ENCODE results near the gene SPACA6. TPM values are rescaled to one million over a fixed set of nuclear protein-coding genes. Genes with fewer than 3 reads are reported as not detected.
A peak's percentile ranks its signal among the peaks of the same experiment; 100 is the strongest.
"Not testable (repeated sequence)": the region's sequence is repeated elsewhere in the genome, so short reads cannot be mapped to it uniquely, and the experiment has no call there.

Gene SPACA6, protein sequence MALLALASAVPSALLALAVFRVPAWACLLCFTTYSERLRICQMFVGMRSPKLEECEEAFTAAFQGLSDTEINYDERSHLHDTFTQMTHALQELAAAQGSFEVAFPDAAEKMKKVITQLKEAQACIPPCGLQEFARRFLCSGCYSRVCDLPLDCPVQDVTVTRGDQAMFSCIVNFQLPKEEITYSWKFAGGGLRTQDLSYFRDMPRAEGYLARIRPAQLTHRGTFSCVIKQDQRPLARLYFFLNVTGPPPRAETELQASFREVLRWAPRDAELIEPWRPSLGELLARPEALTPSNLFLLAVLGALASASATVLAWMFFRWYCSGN
- 3.9 and 7.7 TPM in 2 replicates for total RNA-seq

DNA sequence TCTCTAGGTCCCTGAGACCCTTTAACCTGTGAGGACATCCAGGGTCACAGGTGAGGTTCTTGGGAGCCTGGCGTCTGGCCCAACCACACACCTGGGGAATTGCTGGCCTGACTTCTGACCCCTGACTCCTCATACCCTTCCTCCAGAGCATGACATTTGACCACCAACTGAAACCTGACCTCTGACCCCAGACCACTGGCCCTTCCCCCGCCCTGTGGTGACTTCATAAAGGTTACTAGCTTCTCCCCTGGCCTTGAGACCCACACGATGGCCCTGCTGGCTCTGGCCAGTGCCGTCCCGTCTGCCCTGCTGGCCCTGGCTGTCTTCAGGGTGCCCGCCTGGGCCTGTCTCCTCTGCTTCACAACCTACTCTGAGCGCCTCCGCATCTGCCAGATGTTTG is at the start of gene SPACA6:
SPACA6 (plus strand) TSS at position 71 of the 400 bp plus-strand sequence; CDS start at position 268, 197 bp downstream.
- no peak for DNase-seq (ENCODE audit: low read depth in 2 of 2)

DNA sequence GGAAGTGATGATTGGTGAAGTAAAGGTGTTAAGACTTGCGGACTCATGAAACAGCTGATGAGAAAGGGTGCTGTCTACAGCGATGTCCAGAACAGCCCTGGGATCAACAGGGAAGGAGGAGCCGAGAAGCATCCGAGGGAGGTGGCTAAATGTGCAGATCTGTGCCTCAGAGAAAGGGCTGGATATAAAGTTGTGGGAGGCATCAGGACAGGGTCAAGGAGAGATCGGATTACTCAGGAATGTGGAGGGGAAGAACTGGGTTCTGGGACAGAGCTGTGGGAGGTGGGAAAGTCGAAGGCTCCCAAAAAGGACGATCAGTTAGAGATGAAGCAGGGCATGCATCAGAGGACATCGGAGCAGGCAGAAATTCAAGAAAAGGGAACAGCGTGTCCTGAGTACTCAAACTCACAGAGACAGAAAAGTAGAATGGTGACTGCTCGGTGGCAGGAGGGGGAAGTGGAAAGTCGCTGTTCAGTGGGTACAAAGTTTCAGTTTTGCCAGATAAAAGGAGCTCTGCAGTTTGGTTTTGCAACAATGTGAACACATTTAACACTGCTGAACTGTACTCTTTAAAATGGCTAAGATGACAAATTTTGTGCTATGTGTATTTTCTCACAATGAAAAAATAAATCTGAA is 48.4 kb upstream of the SPACA6 start:
- DNase-seq (ENCODE audit: low read depth in 2 of 2) = no peak

DNA sequence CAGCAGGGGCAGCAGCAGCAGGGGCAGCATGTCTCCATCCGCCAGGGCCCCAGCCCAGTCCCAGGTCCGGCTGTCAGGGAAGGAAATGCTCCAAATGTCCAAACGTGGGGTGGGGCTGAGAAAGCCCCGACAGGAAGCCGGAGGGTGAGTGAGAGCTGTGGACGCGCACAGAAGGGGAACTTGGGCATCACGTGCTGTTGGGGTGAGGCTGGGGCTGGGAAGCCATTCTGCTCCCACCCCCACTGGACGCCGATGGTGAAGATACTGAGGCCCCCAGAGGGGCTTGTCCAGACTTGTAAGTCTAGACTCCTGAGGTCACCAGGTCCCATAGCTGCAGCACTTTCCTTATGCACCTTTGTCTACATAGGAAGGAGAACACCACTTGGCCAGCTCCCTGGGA is 46.4 kb upstream of the SPACA6 start, which contains the start of gene SIGLEC14:
SIGLEC14 (minus strand) TSS at position 96 of the 400 bp plus-strand sequence; CDS start at position 30, 66 bp downstream.
- DNase-seq (ENCODE audit: low read depth in 2 of 2) = not testable (repeated sequence)

DNA sequence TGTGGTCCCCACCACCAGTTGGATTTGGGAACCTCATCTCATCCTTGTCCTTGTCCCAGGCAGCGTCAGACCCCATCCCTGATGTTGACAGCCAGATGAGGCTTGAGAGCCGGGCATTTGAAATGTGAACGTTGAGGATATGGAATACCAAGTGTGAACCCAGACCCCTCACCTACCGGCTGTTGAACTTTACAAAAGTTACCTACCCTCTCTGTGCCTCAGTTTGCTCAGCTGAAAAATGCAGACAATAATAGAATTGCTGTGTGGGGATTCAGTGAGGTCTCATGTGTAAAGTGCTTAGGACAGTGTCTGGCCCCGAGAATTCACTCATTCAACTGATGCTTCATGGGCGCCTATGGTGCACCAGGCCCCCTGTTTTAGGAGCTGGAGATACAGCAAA is 45.8 kb upstream of the SPACA6 start:
- no peak for DNase-seq (ENCODE audit: low read depth in 2 of 2)

DNA sequence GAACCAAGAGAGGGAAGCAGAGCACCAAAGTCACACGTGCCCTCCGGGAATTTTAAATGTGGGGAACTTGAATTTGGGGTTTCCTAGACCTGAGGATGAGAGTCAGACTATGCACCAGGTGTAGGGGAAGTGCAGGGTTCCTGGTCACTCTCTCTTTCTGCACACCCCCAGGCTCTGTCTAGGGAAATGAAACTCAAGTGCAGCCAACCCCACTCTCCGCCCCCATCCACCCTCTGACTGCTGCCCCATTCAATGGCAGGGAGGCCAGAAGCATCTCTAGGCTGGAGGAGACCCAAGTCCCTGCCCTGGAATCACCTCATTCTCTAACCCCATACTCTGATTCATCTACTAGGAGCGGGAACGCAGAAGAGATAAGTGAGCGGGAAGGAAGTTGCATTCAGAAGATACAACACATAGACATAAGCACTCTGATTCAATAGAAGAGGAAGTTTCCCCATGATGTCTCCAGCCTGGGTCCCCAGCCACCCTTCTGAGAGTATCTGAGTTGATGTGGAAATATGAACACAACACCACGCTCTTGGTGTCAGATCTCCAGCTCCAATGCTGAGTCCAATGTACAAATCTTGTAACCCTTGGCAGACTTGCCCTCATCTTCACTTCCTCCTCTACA is 41.8 kb upstream of the SPACA6 start:
- DNase-seq (ENCODE audit: low read depth in 2 of 2) = no peak

DNA sequence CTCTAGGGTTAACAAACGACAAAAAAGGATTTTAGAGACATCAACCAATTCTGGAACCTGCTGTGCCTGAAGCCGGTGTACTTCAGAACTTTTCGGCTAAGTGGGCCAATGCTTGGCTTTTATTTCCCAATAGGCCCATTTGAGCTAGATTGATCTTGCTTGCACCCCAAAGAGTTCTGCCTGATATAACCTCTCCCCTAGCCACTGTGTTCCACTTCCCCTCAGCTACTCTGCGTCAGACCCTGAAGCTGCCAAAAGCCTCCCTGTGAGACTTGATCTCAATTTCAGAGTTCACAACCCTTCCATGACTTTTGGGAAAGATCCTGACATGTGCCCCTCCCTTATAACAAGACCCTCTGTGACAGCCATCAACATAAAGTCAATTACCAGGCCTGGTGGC is 40.9 kb upstream of the SPACA6 start:
- no peak for DNase-seq (ENCODE audit: low read depth in 2 of 2)

DNA sequence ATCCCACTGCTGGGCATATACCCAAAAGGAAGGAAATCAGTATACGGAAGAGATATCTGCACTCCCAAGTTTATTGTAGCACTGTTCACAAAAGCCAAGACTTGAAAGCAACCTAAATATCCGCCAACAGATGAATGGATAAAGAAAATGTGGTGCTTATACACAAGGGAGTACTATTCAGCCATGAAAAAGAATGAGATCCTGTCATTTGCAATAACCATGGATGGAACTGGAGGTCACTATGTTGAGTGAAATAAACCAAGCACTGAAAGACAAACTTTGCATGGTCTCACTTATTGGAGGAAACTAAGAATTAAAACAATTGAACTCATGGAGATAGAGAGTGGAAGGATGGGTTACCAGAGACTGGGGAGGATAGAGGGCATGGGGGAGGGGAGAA is 40.0 kb upstream of the SPACA6 start:
- DNase-seq (ENCODE audit: low read depth in 2 of 2) = no peak

DNA sequence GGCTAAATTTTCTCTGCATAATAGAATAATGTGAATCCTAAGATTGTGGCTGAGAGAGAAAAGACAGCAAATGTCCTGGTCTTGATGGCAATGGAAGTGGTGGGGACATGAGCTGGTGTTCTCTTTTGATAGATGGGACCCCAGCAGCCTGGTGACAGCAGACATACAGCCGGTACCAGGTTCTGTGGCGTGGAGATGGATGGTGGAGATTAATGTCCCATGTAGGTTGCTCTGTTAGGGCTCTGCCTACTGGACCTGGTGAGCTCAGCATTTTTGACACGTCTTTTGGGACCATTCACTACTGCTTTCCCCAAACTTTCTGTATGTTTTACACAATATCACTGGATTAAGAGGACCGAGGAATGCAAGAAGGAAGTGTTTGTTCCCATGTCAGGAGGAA is 38.3 kb upstream of the SPACA6 start:
- DNase-seq (ENCODE audit: low read depth in 2 of 2) = no peak

DNA sequence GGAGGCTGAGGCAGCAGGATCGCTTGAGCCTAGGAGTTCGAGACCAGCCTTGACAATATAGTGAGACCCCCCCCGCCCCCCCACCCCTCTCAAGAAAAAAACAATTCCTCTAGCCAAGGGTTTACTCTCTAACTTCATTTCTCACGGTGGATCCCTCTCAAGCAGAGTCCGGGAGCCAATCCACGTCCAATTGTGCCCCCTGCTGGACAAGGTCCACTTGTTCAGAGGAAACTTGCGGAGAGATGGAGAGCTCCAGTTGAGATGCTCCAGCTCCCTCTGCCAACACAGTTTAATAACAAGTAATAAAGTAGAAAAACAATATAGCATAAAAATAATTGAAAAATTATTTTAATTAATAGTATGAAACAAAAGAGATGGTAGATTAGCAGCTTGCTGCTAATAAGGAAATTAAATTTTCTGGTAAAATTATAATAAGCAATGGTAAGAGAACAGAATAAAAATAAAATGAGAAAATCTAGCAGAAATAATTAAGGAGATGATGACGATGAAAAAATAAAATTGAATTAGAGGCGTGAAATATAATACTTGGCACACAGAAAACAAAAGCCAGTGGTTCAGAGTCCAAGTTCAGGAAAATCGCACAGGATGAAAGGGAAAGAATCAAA is 32.0 kb upstream of the SPACA6 start:
- peak; percentile 80 to 84 for DNase-seq (ENCODE audit: low read depth in 2 of 2)

DNA sequence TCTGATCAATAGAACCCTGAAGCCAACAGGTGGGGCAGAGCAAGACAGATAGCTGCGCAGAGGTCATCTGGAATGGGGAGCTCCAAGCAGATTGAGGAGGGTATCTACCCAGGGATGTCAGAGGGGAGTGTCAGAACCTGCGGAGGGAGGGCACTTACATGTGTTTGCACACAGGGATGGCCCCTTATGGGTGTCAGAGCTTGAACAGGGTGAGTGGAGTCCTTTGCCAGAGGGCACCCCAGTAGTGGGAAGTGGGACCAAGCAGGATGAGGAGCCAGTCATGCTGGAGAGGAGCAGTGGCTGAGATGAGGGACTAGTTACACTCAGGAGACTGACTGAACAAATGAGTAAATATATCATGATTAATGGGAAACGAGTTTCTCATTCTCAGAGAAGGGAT is 29.5 kb upstream of the SPACA6 start:
- no peak for DNase-seq (ENCODE audit: low read depth in 2 of 2)

DNA sequence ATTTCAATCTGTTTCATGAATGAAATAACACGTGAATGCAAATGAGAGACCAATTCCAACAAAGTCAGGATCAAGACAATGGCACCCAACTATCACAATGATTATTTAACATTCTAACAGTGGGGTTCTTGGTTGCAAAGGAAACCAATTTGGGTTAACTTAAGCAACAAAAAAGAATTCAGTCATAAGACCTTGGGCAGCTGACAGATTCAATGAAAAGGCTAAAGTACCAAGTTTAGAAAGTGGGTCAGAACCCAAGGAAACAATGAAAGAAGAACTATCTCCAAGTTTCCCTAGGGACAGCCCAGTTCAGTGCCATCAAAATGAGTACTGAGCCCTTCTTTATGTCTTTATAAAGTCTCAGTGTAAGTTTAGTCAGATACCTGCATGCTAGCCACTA is 29.0 kb upstream of the SPACA6 start:
- DNase-seq (ENCODE audit: low read depth in 2 of 2) = no peak

DNA sequence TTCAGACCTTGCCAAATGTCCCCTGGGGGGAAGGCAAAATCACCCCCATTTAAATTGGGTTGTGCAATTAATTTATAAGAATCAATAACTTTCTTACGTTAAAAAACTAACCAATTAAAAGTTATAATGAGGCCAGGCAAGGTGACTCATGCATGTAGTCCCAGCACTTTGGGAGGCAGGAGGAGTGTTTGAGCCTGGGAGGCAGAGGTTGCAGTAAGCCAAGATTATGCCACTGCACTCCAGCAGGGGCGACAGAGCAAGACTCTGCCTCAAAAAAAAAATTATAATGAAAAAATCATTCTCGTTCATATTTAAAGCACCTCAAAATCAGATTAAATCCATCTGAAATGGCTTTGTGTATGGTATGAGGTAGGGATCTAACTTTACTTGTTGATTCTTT is 28.1 kb upstream of the SPACA6 start:
- peak in 1 of 2 donors; percentile 15 for DNase-seq (ENCODE audit: low read depth in 2 of 2)

DNA sequence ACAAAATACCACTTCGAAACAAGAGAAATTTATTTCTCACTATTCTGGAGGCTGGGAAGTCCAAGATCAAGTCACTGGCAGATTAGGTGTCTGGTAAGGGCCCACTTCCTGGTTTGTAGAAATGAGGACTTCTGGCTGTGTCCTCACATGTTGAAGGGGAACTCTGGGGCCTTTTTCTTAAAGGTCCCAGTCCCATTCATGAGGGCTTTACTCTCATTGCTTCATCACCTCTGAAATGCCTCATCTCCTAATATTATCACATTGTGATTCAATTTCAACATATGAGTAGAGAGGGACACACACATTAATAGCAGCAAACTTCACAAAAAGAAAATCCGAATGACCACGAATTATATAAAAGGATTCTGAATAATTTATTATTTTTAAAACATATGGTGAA is 24.9 kb upstream of the SPACA6 start:
- no peak for DNase-seq (ENCODE audit: low read depth in 2 of 2)

DNA sequence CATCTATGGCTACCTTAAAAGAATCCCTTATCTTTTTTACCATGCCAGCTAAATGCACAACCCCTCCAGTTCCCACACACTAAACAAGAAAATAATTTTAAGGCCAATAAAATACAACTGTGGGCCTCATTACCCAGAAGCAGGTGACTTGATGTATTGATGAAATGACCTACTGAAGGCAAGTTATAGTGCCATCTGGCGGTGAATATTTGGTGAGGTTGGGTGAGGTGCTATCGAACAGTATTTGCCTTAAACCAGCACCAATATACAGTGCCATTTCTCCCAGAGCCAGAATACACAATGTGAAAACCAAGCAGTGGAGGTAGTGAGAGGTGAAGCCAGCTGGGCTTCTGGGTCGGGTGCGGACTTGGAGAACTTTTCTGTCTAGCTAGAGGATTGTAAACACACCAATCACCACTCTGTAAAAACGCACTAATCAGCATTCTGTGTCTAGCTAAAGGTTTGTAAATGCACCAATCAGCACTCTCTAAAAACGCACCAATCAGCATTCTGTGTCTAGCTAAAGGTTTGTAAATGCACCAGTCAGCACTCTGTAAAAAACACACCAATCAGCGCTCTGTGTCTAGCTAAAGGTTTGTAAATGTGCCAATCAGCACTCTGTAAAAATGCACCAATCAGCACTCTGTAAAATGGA is 17.1 kb upstream of the SPACA6 start:
- peak; percentile 42 to 65 for DNase-seq (ENCODE audit: low read depth in 2 of 2)

DNA sequence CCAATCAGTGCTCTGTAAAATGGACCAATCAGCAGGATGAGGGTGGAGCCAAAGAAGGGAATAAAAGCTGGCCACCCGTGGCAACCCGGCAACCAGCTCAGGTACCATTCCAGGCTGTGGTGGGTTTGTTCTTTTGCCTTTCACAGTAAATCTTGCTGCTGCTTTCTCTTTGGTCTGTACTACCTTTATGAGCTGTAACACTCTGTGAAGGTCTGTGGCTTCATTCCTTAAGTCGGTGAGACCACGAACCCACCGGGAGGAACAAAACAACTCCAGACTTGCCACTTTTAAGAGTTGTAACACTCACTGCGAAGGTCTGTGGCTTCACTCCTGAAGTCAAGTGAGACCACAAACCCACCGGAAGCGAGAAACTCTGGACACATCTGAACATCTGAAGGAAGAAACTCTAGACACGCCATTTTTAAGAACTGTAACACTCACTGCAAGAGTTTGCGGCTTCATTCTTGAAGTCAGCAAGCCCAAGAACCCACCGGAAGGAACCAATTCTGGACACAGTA is 16.5 kb upstream of the SPACA6 start:
- no peak for DNase-seq (ENCODE audit: low read depth in 2 of 2)

DNA sequence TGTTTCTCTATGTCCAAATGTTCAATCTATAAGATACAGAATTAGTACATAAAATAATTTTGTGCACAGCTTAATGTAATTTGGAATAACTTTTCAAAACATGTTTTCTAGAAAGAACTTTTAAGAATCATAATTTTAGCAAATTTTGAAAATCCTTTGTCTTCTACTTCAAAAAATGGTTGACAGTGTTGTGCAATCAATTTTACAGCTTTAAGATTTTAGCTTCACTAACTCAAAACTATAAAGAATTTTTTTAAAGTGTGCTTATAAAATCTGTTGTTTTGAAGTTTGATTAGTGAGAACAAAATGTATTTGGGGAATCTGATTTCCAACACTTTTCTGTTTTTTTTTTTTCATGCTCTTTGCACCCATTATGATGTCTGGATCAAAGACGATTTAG is 12.7 kb upstream of the SPACA6 start:
- no peak for DNase-seq (ENCODE audit: low read depth in 2 of 2)

DNA sequence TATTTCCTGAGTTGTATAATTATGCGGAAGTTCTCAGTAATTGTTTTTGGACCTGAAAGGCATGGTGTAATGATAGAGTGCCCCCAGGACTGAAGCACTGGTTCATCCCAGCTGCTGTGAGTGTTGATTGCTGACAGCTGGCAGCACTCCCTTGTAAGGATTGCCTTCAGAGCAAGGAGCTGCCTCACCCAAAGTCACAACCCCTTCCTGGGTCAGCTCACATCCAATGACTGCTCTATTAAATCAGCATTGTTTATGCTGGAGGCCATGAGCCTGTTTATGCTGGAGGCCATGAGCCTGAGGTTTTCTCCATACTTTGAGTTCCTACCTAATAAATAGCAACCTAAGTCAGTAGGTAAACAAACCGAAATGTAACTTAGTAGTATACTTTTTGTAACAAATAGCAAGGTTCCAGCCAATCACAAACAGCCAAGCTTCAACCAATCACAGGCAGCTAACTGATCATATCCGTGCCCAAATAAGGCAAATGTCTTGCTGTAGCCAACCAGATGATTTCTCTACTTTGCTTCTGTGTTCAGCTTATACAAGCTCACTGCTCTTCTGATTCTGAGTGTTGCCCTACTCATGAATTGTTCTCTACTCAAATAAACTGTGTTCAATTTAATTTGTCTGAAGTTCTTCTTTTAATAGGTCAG is 11.7 kb upstream of the SPACA6 start:
- peak in 1 of 2 donors; percentile 30 for DNase-seq (ENCODE audit: low read depth in 2 of 2)

DNA sequence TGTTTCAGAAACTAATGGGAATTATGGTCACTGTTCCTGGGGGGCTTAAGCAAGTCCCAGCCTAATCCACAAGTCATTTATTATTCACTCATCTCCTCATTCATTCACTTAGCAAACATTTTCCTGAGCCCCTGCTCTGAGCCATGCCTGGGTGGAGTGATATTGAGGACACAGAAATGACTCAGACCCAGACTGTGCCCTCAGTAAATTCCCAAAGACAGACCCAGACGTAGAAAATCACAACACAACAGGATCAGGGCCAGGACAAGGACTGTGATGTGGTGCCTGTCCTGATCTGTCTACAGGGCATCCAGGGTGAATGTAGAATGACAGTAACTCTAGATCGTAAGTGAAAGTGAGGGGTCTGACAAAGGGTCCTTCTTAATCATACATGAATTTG is 7.0 kb upstream of the SPACA6 start:
- DNase-seq (ENCODE audit: low read depth in 2 of 2) = no peak

DNA sequence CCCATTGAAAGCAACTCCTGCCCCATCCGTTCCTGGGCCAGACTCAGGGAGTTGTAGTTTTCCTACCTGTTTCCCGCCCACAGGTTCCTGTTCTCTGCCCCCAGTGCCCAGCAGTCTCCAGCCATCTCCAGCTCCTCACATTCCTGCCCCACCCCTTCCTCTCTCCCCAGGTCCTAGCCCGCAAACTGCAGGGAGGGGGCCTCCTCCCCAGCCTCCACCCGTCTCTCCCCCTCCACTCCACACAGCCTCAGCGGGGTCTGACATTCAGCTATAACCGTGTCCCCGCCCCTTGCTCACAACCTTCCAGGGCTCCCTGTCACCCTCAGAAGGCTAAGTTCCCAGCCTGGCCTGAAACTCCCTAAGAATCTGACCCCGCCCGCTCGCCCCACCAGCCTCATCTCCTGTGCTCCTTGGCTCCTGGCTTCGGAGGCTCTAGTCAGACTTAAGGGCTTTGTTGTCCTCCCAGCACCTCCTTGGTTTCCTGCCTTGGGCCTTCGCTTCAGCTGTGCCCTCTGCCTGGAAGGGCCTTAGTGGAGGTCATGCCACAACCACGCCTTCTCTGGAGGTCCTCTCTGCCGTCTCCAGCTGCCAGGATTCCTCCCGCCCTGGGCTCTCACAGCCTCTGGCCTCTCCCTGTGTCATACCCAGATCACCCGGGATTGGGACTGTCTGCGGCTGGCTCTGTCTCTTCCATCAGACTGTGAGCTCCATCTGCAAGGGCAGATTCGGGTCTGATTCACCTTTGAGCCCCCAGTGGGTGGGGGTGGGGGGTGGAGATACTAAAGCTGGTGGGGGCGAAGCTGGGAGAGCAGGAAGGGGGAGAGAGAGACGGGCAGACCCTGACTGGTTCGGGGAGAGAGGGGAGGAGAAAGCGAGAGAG is 5.1 kb upstream of the SPACA6 start:
- DNase-seq (ENCODE audit: low read depth in 2 of 2) = peak; percentile 39 to 50
